ENCODE results near the gene NUMA1. TPM values are rescaled to one million over a fixed set of nuclear protein-coding genes. Genes with fewer than 3 reads are reported as not detected.

Gene NUMA1
- total RNA-seq, 1 donor from 2014 or later = 289 TPM

DNA sequence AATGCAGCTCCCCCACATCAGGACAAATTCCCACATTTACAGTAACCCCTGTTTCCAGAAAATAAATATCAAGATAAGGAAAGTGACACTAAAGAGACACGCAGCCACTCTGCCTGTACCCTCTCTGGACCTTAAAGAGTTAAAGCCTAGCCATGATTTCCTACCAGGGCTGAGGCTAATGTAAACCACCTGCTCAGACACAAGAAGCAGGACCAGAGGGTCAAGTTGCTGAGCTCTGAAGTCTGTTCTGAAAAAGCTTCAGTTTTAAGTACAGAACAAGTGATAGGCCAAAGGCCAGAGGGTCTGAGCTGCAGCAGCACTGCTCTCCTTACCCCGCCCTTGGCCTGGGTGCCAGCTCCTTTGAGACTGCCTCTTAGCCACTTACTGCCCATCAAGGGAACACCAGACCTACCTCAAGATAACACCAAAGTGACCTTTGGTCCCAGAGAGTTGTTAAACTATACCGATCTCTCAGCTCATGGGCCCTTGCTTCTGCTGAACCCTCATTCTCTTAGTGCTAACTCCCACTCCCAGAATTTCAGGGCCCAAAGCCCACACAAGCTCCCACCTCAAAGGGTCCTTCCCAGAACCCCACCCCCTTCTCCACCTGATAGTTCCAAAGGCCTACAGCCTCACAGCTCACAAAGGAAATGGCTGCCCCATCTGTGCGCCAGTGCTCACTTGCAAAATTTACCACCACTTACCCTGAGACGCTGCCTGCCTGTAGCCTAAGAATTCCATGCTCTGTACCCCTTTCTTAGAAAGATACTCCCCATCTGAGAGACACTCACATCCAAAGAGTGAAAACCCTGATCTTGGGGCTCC is 41.1 kb downstream of the NUMA1 start:
- Histone ChIP-seq H3K4me1 (peaks cover 8 to 55% of the 10 kb centered on the region in 2 donors), H3K4me3 (peak overlapping the region; percentile 59 to 68), H3K27ac (peak overlapping the region; percentile 97), H3K36me3 (peaks cover 13 to 15% of the 10 kb centered on the region in 2 donors), H3K9me3 (no peaks in the 10 kb centered on the region), H3K27me3 (no peaks in the 10 kb centered on the region)
- intact Hi-C loops (cut with DNase I) = loop anchor here (5.0 kb wide), 1 partner anchor 183 kb away; the partner anchor contains the start of gene INPPL1
- TF ChIP-seq, protein P1, sequence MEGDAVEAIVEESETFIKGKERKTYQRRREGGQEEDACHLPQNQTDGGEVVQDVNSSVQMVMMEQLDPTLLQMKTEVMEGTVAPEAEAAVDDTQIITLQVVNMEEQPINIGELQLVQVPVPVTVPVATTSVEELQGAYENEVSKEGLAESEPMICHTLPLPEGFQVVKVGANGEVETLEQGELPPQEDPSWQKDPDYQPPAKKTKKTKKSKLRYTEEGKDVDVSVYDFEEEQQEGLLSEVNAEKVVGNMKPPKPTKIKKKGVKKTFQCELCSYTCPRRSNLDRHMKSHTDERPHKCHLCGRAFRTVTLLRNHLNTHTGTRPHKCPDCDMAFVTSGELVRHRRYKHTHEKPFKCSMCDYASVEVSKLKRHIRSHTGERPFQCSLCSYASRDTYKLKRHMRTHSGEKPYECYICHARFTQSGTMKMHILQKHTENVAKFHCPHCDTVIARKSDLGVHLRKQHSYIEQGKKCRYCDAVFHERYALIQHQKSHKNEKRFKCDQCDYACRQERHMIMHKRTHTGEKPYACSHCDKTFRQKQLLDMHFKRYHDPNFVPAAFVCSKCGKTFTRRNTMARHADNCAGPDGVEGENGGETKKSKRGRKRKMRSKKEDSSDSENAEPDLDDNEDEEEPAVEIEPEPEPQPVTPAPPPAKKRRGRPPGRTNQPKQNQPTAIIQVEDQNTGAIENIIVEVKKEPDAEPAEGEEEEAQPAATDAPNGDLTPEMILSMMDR (IDR thresholded peaks at IDR 0.05) = no peak
- DNase-seq (ENCODE audit: low spot score in 2 of 2) = no peak

DNA sequence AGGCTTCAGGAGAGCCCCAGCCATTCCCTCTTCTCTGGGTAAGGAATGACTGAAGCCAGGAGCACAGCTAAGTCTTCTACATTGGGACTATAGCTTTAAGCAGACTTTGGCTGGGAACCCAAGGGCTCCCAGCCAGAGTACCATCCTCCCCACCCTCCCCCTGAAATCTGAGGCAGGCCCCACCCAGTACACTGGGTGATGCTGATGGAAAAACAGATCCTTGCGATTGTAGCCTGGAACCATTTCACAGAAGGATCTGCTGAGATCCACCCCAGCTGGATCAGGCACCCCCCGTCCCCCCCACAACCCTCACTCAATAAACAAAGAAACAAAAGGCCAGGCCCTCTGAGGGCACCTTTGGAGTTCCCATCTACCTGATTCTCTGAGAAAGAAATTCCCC is 41.9 kb downstream of the NUMA1 start:
- Histone ChIP-seq H3K4me3 (peak overlapping the region; percentile 59 to 68), H3K36me3 (peaks cover 18 to 23% of the 10 kb centered on the region in 2 donors), H3K4me1 (peaks cover 8 to 60% of the 10 kb centered on the region in 2 donors), H3K27ac (peak overlapping the region; percentile 97), H3K9me3 (no peaks in the 10 kb centered on the region), H3K27me3 (no peaks in the 10 kb centered on the region)
- TF ChIP-seq, protein P1 (IDR thresholded peaks at IDR 0.05) = no peak
- intact Hi-C loops (cut with DNase I) = loop anchor here (5.0 kb wide), 1 partner anchor 184 kb away; the partner anchor contains the start of gene INPPL1
- DNase-seq (ENCODE audit: low spot score in 2 of 2) = peak in 1 of 2 donors; percentile 81

DNA sequence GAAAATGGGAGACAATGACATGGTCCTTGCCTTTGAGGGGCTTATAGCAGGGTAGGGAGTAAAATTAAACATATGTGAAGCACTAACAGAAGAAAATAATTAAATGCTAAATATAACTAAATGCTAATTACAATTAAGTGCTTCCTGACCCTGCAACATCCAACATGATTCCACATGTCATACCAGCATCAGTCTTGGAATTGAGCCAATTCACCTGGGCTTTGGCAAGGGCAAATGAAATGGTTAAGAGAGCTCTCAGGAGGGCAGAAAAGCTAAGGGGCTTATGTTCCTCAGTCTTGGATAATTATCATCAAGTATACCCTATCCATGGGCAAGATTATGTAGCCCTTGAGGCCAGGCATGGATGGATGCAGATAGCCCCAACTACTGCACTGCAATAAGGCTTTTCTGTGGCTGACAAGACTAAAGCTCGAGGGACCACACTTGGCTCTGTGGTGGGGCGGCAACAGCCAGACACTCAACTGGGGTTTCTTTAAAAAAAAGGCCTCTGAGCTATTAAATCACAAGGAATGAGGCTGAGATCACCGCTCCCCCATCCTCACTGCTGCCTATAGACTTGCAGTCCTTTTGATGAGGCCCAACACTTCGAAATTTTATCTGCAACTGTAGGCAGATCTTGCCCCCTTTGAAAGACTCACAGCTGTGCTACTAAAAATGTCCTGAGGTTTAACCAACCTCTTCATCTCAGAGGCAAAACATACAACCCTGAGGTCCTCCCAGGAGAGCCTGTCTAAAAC is 42.6 kb downstream of the NUMA1 start:
- Histone ChIP-seq H3K4me3 (peak overlapping the region; percentile 59 to 68), H3K27me3 (no peaks in the 10 kb centered on the region), H3K9me3 (no peaks in the 10 kb centered on the region), H3K4me1 (peaks cover 8 to 58% of the 10 kb centered on the region in 2 donors), H3K27ac (peak overlapping the region; percentile 97), H3K36me3 (peaks cover 18 to 28% of the 10 kb centered on the region in 2 donors)
- intact Hi-C loops (cut with DNase I) = loop anchor here (5.0 kb wide), 1 partner anchor 185 kb away; the partner anchor contains the start of gene INPPL1
- no peak for DNase-seq (ENCODE audit: low spot score in 2 of 2)
- TF ChIP-seq, protein P1 (IDR thresholded peaks at IDR 0.05) = no peak

DNA sequence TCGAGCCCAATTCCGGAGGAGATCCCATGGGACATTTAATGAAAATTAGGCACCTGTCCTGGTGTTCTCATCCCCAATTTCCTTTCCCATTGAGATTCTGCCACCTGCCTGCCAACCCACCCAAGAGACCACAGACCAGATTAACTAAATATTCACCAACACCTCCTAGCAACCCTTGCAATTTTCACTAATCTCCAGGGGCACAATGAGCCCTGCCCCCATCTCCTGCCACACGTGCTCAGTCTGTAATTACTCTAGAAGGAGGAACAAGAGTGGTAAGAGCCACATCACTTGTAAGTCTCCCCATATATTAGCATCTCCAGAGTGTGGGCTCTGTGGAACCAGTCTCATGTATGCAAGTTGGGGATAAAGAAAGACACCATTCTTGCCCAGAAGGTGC is 43.7 kb downstream of the NUMA1 start:
- H3K36me3 ChIP-seq = peaks cover 21 to 29% of the 10 kb centered on the region in 2 donors
- DNase-seq (ENCODE audit: low spot score in 2 of 2) = no peak
- no peaks in the 10 kb centered on the region for H3K27me3 ChIP-seq
- H3K9me3 ChIP-seq = no peaks in the 10 kb centered on the region
- H3K27ac ChIP-seq = no peak overlapping the region
- TF ChIP-seq, protein P1 (IDR thresholded peaks at IDR 0.05) = no peak
- peak overlapping the region; percentile 1 to 2 for H3K4me3 ChIP-seq
- intact Hi-C loops (cut with DNase I) = loop anchor here (5.0 kb wide), 1 partner anchor 186 kb away; the partner anchor contains the start of gene INPPL1
- peaks cover 8 to 50% of the 10 kb centered on the region in 2 donors for H3K4me1 ChIP-seq

DNA sequence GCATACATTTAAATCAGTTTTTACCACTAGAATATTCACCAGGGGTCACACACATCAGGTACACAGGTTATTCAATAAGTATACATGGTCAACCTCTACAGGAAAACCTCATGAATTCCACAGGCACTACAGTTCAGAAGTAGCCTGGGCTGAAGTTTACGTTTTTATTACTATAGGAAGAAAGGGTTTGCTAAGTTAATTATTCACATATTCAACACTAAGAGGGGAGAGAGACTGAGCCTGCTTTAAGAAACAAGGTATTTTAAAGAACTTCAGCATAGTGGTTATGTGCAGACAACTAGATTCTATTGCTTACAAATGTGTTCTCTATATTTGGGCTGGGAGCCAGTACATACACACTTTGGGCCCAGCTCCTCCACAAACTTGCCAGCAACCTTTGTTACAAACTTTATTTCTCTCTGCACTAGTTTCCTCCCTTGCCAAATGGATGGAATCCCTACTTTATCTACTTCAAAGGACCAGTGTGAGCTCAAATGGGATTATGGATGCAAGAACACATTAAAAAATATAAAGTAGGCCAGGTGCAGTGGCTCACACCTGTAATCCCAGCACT is 49.8 kb downstream of the NUMA1 start:
- H3K36me3 ChIP-seq = peaks cover 41 to 63% of the 10 kb centered on the region in 2 donors
- no peaks in the 10 kb centered on the region for H3K9me3 ChIP-seq
- no peaks in the 10 kb centered on the region for H3K27me3 ChIP-seq
- H3K27ac ChIP-seq = peak overlapping the region in 1 of 2 donors; percentile 30
- TF ChIP-seq, protein P1 (IDR thresholded peaks at IDR 0.05) = no peak
- H3K4me3 ChIP-seq = no peak overlapping the region
- no peak for DNase-seq (ENCODE audit: low spot score in 2 of 2)
- intact Hi-C loops (cut with DNase I) = no loop called here
- H3K4me1 ChIP-seq = peaks cover 8 to 40% of the 10 kb centered on the region in 2 donors

All from ascending aorta (tissue), 2 donors.